Stimulated activated CD4-positive, alpha-beta T cell treated with anti-CD3 and anti-CD28 coated beads, Interleukin-15, amount 100 ng/mL, for 48 hours (primary cell): ENCODE data around the gene PRTFDC1.
"Not testable (repeated sequence)": the region's sequence is repeated elsewhere in the genome, so short reads cannot be mapped to it uniquely, and the experiment has no call there.

Source experiments
- DNase-seq, 2 donors: peaks; one replicate each; pipeline ENCODE4 v3.0.0-alpha.2; 2020; ENCODE audit warnings: low read depth in 2 of 2

PRTFDC1 gene

GRCh38 chr10:24930427-24930826, 22.0 kb downstream of the PRTFDC1 start:
- no peak for DNase-seq

- no peak for DNase-seq
These were observed 22.5 kb downstream of the PRTFDC1 start for GRCh38 chr10:24929904-24930303.

- no peak for DNase-seq
These were observed 23.3 kb downstream of the PRTFDC1 start for GRCh38 chr10:24929056-24929544.

- DNase-seq: no peak
These were observed 24.2 kb downstream of the PRTFDC1 start for GRCh38 chr10:24928163-24928562.

- no peak for DNase-seq
These were observed 25.8 kb downstream of the PRTFDC1 start for GRCh38 chr10:24926557-24926956.

GRCh38 chr10:24925799-24926198, 26.6 kb downstream of the PRTFDC1 start:
- no peak for DNase-seq

- DNase-seq: not testable (repeated sequence)
These were observed 27.9 kb downstream of the PRTFDC1 start for GRCh38 chr10:24924483-24924882.

- DNase-seq: peak in 1 of 2 donors; percentile 34
These were observed 30.1 kb downstream of the PRTFDC1 start for GRCh38 chr10:24922222-24922868.

GRCh38 chr10:24920907-24921881, 31.2 kb downstream of the PRTFDC1 start:
- DNase-seq: peak; percentile 70 to 78

GRCh38 chr10:24920192-24920591, 32.2 kb downstream of the PRTFDC1 start:
- DNase-seq: not testable (repeated sequence)

- DNase-seq: not testable (repeated sequence)
These were observed 32.8 kb downstream of the PRTFDC1 start for GRCh38 chr10:24919629-24920028.

GRCh38 chr10:24917979-24918378, 34.4 kb downstream of the PRTFDC1 start:
- DNase-seq: no peak

- DNase-seq: no peak
These were observed 34.9 kb downstream of the PRTFDC1 start for GRCh38 chr10:24917493-24917892.

GRCh38 chr10:24916365-24916764, 36.0 kb downstream of the PRTFDC1 start:
- DNase-seq: no peak

- DNase-seq: no peak
These were observed 37.1 kb downstream of the PRTFDC1 start for GRCh38 chr10:24915304-24915703.

GRCh38 chr10:24914148-24914547, 38.3 kb downstream of the PRTFDC1 start:
- DNase-seq: no peak

GRCh38 chr10:24912215-24912614, 40.2 kb downstream of the PRTFDC1 start:
- DNase-seq: no peak

- DNase-seq: no peak
These were observed 41.4 kb downstream of the PRTFDC1 start for GRCh38 chr10:24911029-24911428.

GRCh38 chr10:24910574-24910973, 41.8 kb downstream of the PRTFDC1 start:
- no peak for DNase-seq

GRCh38 chr10:24908793-24909423, 43.5 kb downstream of the PRTFDC1 start:
- no peak for DNase-seq

GRCh38 chr10:24907956-24908355, 44.5 kb downstream of the PRTFDC1 start:
- no peak for DNase-seq

- no peak for DNase-seq
These were observed 46.0 kb downstream of the PRTFDC1 start for GRCh38 chr10:24906372-24906771.
